Osteoblast (primary cell): Measurements from ENCODE around the gene LRRC3C. TPM values are rescaled to one million over a fixed set of nuclear protein-coding genes. Genes with fewer than 3 reads are reported as not detected.
A peak's percentile ranks its signal among the peaks of the same experiment; 100 is the strongest.

Experiments
- DNase-seq: peaks from one replicate; pipeline ENCODE4 v3.0.0; 2011; ENCODE audit warnings: low spot score, mixed read lengths; ENCODE audit not compliant: insufficient read length; ENCODE audit errors: missing footprints
- H2AFZ ChIP-seq: 2 replicates; pipeline ENCODE4 v1.6.0; 2011; ENCODE audit warnings: mild to moderate bottlenecking, low read length
- H3K27ac ChIP-seq: 2 replicates; pipeline ENCODE4 v1.5.1; 2011; ENCODE audit warnings: mild to moderate bottlenecking, low read depth, low read length, moderate library complexity
- H3K27me3 ChIP-seq: 2 replicates; pipeline ENCODE4 v1.6.0; 2012; ENCODE audit warnings: mild to moderate bottlenecking, control low read depth, inconsistent platforms, low read length, moderate library complexity; ENCODE audit not compliant: insufficient read depth
- H3K36me3 ChIP-seq: 2 replicates; pipeline ENCODE4 v1.5.1; 2011; ENCODE audit warnings: mild to moderate bottlenecking, low read length, control low read depth, moderate library complexity; ENCODE audit not compliant: insufficient read depth
- H3K4me1 ChIP-seq: 2 replicates; pipeline ENCODE4 v1.5.1; 2011; ENCODE audit warnings: mild to moderate bottlenecking, low read length, control low read depth, moderate library complexity; ENCODE audit not compliant: insufficient read depth
- H3K4me2 ChIP-seq: 2 replicates; pipeline ENCODE4 v1.6.0; 2011; ENCODE audit warnings: mild to moderate bottlenecking, low read length; ENCODE audit not compliant: insufficient read depth
- H3K4me3 ChIP-seq: fragments of 200-600 bp; sonication (generic); 3 replicates; pipeline ENCODE4 v1.5.1; 2012; ENCODE audit warnings: mild to moderate bottlenecking, low read length, inconsistent platforms; ENCODE audit not compliant: insufficient read depth
- H3K79me2 ChIP-seq: 2 replicates; pipeline ENCODE4 v1.6.0; 2012; ENCODE audit warnings: mild to moderate bottlenecking, low read length, control low read depth, inconsistent platforms; ENCODE audit not compliant: insufficient read depth
- H3K9me3 ChIP-seq: 2 replicates; pipeline ENCODE4 v1.5.1; 2011; ENCODE audit warnings: low read depth, low read length, control low read depth
- H4K20me1 ChIP-seq: 2 replicates; pipeline ENCODE4 v1.6.0; 2012; ENCODE audit warnings: mild to moderate bottlenecking, low read length, control low read depth; ENCODE audit not compliant: insufficient read depth
- CTCF ChIP-seq: IDR thresholded peaks from 2 replicates; pipeline ENCODE4 v1.5.1; 2011; ENCODE audit warnings: mild to moderate bottlenecking, low read depth, low read length, moderate library complexity; ENCODE audit errors: extremely low read depth
- total RNA-seq: library from RNA; depleted of rRNA; stranded (reverse); fragments of >200 nt; gene quantifications from 2 replicates; pipeline ENCODE4 v1.2.3, GENCODE V29; 2012

Gene LRRC3C
- total RNA-seq, 1 donor: not detected

- H3K4me2 ChIP-seq: no peak overlapping the region
- H3K79me2 ChIP-seq: no peaks in the 10 kb centered on the region
- no peak for TF ChIP-seq CTCF
- no peak overlapping the region for H3K27ac ChIP-seq
- H3K27me3 ChIP-seq: no peaks in the 10 kb centered on the region
- H2AFZ ChIP-seq: no peak overlapping the region
- H3K9me3 ChIP-seq: no peaks in the 10 kb centered on the region
- no peak for DNase-seq
- no peak overlapping the region for H3K4me3 ChIP-seq
- peaks cover 18% of the 10 kb centered on the region for H3K4me1 ChIP-seq
- peaks cover 4% of the 10 kb centered on the region for H4K20me1 ChIP-seq
- H3K36me3 ChIP-seq: no peaks in the 10 kb centered on the region
These were observed 6.4 kb downstream of the LRRC3C start for GRCh38 chr17:39933912-39934311.

GRCh38 chr17:39934324-39934723 is 6.8 kb downstream of the LRRC3C start:
- Histone ChIP-seq H2AFZ (no peak overlapping the region), H3K4me2 (no peak overlapping the region), H3K36me3 (no peaks in the 10 kb centered on the region), H3K27ac (no peak overlapping the region), H3K4me1 (peaks cover 19% of the 10 kb centered on the region), H3K79me2 (no peaks in the 10 kb centered on the region), H3K27me3 (no peaks in the 10 kb centered on the region), H4K20me1 (peaks cover 4% of the 10 kb centered on the region), H3K9me3 (no peaks in the 10 kb centered on the region), H3K4me3 (no peak overlapping the region)
- DNase-seq: no peak
- no peak for TF ChIP-seq CTCF

GRCh38 chr17:39935909-39936308 is 8.4 kb downstream of the LRRC3C start:
- no peaks in the 10 kb centered on the region for H3K27me3 ChIP-seq
- H3K4me3 ChIP-seq: no peak overlapping the region
- H3K36me3 ChIP-seq: no peaks in the 10 kb centered on the region
- TF ChIP-seq CTCF: no peak
- H3K4me1 ChIP-seq: peaks cover 17% of the 10 kb centered on the region
- H3K4me2 ChIP-seq: no peak overlapping the region
- no peaks in the 10 kb centered on the region for H3K79me2 ChIP-seq
- peak overlapping the region; percentile 72 for H2AFZ ChIP-seq
- no peaks in the 10 kb centered on the region for H3K9me3 ChIP-seq
- no peak overlapping the region for H3K27ac ChIP-seq
- no peaks in the 10 kb centered on the region for H4K20me1 ChIP-seq
- DNase-seq: peak; percentile 83

- Histone ChIP-seq H3K27me3 (no peaks in the 10 kb centered on the region), H4K20me1 (no peaks in the 10 kb centered on the region), H3K4me3 (no peak overlapping the region), H2AFZ (no peak overlapping the region), H3K36me3 (no peaks in the 10 kb centered on the region), H3K4me1 (peaks cover 17% of the 10 kb centered on the region), H3K4me2 (no peak overlapping the region), H3K79me2 (no peaks in the 10 kb centered on the region), H3K27ac (no peak overlapping the region), H3K9me3 (no peaks in the 10 kb centered on the region)
- TF ChIP-seq CTCF: no peak
- no peak for DNase-seq
These were observed 9.9 kb downstream of the LRRC3C start for GRCh38 chr17:39937447-39937846.
